Suppressor macrophage (primary cell): ENCODE results near the gene SASH1.
A peak's percentile ranks its signal among the peaks of the same experiment; 100 is the strongest.
"Not testable (repeated sequence)": the region's sequence is repeated elsewhere in the genome, so short reads cannot be mapped to it uniquely, and the experiment has no call there.

Source experiments
- DNase-seq, 4 experiments: peaks; one replicate each; pipeline ENCODE4 v3.0.0-alpha.2; 2020 to 2022

Gene SASH1

DNA sequence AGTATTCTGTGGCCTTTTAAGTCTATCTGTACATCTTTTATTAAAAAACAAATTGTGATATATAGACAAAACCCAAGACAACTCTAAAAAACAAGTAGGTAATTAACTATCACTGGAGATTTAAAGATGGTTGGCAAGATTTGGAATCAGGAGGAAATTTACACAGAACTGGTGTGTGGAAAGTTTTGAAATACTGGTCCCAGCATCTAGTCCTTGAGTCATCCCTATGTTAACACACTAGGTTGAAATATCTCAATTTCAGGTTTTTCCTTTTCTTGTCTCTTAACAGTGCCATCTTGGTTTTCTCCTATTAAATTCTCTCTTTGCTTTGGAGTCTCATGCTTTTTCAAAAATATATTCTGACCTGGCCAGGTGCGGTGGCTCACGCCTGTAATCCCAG, 27.5 kb downstream of the SASH1 start:
- DNase-seq = peak in 1 of 4 experiments; percentile 31

DNA sequence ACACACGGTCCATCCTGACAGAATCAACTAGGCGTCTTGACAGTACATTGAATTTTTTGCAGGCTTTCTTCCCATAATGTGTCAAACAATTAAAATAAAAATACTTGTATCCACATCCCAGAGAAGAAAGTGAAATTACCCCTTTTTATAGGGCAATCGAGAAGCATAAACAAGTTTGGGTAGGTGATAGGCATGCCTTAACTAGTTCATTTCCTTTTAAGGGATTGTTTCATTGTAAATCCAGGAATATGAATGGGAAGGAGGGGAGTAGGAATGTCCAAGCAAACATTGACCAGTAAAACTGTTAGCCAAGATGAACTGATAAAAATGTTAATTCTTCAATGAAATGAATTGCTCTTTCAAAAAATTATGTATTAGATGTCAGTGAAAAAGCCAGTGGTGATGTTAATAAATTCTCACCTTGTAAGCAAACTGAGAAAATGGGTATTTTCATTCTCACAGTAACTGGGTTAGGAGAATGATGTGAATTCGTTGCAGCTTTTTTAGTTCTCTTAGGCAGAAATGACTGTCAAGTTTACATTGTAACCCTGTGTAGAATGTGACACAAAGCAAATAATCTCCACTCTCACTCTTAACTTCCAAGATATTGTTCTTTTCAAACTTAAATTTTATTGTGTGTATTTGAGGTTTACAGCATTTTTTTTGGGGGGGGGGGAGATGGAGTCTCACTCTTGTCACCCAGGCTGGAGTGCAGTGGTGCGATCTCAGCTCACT, 31.6 kb downstream of the SASH1 start:
- DNase-seq = no peak

DNA sequence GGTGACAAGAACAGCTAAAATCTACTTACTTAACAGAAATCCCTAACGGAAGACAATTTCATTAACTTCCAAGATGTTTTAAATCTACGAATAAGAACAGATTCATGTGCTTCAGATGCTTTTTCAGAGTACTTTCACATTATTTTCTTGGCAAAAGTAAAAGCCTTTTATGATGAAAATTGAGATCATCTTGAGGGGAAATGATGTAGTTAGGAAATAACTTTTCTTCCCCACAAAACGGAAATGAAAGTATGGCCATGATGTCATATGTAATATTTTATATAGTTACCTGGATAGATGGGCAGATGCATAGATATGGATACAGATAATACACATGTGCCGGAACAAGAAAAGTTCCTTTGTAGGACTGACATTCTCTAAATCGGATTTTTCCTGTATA, 32.8 kb downstream of the SASH1 start:
- DNase-seq = no peak

DNA sequence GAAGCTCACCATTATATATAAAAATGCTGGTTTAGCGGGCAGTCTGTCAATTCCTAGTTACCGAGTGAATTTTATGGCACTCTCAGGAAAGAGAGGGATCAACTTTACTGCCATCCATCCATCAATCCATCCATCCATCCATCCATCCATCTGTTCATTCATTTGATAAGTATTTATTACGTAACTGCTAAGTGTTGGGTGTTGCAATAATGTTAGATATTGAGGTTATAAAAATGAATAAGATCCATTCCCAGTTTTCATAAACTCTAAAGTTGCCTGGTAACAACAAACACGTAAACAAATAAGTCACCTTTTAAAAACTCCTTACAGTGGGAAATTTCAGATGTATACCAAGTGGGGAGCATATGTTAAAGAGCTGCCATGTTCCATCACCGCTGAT, 36.8 kb downstream of the SASH1 start:
- DNase-seq = no peak

DNA sequence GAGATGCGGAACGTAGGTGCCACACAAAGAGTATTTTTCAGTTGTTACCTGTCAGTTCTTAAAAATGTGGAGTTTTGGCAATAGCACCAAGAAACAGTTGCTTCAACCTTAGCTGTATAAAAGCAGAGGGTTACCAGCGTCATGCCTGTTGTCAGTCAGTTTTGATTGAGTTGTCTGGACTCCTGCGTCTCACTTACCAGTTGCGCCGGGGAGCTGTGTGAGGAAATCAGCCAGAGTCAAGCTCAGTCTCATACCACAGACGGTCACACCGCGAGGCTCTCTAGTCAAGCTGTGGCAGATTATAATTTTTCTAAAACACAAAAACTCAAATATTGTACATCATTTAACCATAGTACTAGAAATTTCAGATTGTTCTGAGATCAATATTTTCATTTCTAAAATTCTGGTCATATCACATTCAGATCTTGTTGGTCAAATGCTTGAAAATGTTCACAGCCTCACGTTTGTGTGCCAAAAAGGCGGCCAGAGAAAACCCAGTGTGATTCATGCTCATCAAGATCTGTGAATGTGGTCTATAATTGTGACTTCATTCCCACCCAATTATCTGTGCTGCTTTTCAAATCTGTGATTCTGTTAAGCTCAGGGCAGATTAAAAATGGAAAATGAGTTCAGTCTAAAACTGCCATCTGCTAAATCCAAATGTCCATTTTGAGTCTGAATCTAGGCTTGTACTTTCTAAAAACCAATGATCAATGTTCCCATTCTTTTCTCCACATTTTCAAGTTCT, 37.5 kb downstream of the SASH1 start:
- no peak for DNase-seq

DNA sequence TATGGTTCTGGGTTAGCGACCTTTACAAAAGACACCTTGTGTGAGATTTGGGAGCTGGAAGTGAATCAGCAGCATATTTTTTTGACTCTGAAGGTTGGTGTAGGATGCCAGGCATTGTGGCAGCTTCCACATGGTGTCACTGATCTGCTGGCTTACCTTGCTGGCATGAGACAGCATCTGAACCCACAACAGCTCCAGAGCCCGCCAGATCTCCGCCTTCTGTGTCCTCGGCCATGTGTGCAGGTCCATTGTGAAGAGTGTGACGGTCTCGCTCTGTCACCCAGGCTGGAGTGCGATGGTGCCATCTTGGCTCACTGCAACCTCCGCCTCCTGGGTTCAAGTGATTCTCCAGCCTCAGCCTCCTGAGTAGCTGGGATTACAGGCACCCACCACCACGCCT, 39.4 kb downstream of the SASH1 start:
- not testable (repeated sequence) for DNase-seq

DNA sequence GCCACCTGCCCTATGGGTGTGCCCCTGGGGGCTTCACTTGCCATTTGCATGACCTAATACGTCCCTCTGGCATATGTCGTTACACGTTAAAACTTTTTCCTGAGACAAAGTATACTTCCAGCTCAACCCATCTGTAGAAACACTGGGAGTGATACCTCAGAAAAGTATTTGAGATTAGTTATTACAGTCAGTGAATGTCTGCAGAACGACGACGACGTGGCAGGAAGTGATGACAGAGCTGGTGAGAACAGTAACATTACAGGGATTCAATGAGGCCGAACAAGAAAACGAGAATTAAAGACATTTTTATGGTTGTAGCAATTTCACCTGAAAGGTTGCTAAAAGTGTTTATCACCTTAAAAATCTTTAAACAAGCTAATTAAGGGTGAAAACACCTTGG, 40.2 kb downstream of the SASH1 start:
- DNase-seq = no peak

DNA sequence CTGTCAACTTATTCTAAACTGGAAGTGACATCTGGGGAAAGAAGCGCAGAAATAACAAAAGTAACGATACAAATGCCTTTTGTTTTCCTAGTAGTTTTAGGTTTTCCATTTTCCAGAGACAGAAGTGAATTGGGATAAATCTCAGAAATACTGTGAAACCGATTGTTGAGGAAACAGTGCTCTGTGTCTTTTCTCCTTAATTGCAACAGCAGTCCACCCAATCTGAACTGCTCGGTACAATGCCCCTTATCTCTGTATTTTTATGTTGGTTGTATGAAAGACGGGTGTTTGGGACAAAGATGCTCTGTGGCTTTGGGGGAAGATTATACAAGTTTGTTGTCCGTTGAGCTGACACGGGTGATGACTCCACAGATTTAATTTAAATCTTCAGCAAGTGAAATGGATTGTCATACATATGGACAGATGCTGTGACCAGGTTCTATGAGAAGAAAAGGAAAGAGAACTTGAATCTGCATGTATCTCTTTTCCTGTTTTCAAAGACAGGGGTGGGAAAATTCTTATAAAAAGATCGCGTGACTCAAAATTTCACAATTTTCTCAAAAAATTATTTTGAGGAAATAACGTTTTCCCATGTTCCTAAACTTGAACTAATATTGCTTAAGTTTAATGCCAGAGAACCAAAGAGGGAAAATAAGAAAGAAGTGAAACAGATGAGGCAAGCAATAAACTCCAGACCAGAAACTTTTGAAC, 41.2 kb downstream of the SASH1 start:
- peak; percentile 32 to 94 (median 77) for DNase-seq

DNA sequence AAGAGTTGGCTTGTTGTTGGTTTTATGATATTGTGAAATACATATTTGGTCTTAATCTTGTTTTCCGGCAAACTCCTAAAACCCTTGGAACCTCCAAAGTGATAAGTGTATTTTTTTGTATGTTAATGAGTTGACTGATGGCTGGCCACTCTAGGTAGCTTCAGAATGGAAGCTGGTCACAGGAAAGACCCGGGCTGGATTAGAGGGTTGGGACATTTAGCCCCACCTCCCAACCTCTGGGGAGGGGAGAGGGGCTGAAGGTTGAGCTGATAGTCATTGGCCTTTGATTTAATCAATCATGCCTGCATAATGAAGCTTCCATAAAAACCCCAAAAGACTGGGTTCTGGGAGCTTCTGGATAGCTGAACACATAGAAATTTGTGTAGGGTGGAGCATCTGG, 42.7 kb downstream of the SASH1 start:
- DNase-seq = no peak

DNA sequence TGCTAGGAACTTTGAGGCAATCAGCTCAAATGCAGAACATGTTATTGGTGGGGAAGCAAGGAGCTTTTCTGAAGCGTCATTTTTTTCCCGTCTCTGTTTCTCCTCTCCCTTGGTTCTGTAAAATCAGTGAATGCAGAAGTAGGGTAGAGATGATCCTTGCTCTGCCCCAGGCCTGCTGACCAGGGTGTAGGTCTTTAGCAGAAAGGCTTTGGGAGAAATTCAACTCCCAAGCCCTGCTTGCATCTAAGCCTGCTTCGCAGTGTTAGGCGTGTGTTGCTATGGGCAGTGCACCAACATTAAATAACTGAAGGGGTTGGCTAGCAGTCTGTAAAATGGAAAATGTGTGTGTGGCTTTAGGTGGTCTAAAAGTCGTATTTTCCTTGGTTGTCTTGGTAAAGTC, 45.9 kb downstream of the SASH1 start:
- DNase-seq = peak; percentile 63 to 84 (median 78)

DNA sequence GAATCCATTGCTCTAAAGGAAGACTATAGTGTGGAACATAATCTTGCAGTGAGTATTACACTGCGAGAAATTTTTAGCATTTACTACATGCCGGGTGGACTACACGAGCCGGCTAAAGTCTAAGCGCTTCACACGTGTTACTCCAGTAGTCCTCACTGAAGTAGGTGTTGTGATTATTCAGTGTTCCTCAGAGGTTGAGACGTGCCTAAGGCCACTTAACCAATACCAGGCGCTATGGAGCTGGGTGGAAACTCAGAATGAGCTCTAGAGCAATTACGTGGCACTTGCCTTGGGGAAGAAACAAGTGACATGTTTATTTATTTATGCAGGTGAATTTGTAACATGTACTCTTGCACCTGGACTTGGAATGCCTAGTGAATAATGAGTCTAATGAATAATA, 46.4 kb downstream of the SASH1 start:
- DNase-seq = no peak

DNA sequence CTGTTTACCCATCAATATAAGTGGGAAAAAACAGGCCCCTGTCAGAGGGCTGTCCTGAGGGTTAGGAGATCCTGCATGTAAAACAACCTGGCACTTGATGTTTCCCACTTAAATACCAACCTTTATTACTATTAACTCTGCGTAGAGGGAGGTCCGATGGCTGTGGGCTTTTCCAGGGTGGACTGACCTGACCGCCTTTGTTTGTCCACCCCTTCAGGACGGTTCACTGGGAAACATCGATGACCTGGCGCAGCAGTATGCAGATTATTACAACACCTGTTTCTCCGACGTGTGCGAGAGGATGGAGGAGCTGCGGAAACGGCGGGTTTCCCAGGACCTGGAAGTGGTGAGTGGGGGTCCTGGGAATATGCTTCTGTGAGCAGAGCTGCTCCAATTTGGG, 47.3 kb downstream of the SASH1 start:
- DNase-seq = no peak

DNA sequence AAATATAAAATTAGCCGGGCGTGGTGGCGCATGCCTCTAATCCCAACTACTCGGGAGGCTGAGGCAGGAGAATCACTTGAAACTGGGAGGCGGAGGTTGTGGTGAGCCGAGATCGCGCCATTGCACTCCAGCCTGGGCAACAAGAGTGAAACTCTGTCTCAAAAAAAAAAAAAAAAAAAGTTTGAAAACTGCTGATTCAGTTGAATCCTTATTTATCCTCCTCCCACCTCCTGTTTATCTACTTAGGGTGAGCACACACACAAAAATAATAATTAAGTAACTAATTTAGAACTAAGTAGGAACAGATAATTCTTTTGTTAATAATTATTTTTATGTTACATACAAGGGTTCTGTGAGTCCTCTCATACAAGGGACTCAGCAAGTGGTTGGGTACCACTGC, 49.5 kb downstream of the SASH1 start:
- not testable (repeated sequence) for DNase-seq

DNA sequence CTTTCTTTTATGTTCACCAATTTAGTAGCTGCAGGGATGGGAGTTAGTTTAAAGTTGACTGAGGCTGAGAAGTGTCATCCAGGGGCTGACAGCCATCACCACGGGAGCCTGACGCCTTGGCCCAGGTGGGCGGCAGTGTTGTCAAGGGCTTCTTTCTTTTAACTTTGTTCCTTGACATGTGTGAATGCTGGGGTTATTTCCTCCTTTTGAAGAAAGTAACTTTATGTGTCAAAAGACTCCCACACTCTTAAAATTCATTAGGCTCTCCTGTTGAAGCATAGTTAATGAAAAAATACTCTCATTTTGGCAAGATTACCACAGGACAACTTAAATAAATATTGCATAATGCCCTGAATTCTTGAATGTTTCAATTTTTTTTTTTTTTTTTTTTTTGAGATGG, 50.0 kb downstream of the SASH1 start:
- DNase-seq = peak; percentile 43 to 64 (median 58)

DNA sequence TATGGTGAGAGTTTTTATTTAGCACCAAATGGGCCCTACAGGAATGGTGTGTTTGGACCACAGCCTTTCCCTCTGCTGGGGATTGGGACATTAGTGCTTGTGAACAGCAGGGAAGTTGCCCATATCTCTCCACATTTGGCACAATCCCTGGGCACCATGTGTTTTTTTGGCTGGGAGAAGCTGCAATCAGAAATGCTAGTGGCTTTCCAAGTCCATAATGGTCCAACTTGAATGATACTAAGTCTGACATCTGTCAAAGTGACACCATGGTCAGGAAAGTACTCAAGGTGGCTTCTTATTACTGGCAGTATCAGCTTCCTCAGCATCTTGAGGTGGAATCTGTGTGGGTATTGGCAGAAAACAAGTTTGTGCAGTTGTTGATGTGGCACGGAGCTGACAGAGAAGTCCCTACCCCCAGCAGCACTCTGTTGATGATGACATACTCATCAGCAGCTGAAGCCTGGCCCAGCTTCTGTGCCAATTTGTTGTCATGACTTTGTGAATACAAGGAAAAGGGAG, 53.0 kb downstream of the SASH1 start:
- DNase-seq = no peak

DNA sequence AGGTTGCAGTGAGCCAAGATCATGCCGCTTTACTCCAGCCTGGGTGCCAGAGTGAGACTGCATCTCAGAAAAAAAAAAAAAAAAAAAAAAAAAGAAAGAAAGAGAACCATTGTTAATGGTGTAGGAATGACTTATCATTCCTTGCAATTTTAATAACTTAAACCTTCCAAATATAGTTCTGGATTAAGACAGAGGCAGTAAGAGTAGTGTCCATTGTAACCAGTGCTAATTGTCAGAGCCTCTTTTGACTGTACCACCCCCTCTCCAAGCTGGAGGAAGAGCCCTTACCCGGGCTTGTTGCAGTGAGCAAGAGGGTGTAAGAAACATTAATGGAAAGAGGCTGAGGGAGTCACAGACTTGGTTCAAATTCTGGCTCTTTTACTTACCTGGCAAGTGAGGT, 53.8 kb downstream of the SASH1 start:
- DNase-seq = no peak

DNA sequence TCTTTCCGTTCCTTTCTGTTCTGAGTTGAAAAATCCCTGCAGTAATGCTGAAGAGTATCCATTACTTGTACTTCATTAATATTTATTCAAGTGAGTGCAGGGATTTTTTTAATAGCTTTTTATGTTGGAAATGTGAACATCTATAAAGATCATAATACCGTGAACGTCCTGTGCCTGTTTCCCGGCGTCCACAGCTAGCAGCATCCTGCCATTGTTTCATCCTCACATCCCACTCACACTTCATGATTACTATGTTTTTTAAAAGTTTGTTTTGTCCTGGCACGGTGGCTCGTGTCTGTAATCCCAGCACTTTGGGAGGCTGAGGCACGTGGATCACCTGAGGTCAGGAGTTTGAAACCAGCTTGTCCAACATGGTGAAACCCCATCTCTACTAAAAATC, 54.3 kb downstream of the SASH1 start:
- no peak for DNase-seq

DNA sequence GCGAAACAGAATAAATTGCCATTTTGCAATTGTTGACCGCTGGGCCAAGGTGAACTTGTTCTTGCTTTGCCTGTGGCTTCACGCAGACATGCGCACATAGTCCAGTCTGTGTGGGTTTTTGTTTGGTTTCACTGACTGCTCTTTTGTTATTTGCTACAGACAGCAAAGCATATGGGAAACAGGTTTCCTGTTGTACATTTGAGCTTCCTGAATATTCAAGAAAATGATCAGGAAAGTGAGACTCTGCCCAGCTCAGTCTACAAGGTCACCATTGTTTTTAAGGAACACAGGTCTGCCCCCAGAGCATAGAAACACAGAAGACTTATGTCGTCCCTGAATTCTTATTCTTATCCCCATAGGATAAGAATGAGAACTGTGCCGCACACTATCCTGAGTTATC, 55.6 kb downstream of the SASH1 start:
- no peak for DNase-seq

DNA sequence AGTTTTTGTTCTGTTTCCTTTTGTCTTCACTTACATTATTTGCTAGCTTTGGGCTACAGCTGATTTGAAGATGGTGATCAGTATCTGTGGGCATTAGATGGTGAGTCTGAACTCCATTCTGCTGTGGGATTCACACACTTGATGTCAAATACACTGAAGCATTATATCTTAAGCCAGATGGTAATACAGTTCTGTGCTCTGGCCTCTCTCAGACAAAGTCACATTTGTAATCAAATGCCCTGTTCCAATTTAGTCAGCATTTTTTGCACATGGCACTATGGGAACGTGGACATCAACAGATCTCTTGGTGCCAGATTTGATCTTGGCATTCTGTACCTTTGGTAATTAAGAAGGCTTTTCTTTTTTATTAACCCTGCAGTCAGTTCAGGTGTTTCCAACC, 56.0 kb downstream of the SASH1 start:
- no peak for DNase-seq

DNA sequence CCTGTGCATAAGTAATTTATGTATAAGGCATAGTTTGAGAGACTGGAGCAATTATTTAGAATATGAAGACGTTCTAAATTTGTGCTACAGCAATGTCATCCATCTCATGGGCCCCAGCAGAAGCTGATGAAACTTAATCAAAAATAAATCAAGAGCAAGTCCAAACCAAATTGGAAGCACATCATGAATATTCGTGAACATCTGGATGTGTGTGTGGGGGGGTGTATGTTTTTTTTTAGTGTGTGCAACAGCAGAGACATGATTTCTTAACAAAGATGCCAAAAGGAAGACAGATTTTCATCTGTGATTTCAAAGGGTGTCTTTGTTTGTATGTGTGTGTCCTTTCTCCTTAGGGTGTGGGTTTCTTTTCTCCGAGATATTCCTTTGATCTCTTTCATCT, 58.9 kb downstream of the SASH1 start:
- DNase-seq = no peak

DNA sequence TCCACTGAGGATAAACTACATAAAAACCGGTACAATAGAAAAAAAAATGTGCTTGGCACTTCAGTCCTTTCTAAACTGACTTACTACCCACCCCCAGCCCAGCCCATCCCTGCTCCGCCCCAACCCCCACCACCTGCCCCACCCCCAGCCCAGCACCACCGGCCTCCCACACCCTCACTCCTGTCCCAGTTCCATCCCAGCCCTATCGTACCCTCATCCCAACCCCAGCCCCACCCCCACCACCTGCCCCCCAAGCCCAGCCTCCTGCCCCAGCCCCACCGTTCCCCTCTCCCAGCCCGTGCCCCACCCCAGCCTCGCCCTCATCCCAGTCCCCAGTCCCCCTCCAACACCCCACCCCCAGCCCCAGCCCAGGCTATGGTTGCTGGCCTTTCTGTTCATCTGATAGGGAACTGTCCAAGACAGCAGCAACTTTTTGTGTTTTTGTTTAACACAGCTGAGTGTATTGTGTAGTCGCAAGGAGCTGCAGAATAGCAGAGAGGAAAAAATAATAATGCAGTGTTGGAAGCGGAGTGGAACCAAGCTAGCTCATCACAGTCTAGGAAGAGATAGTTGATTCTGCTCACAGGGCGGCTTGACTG, 61.9 kb downstream of the SASH1 start:
- no peak for DNase-seq

DNA sequence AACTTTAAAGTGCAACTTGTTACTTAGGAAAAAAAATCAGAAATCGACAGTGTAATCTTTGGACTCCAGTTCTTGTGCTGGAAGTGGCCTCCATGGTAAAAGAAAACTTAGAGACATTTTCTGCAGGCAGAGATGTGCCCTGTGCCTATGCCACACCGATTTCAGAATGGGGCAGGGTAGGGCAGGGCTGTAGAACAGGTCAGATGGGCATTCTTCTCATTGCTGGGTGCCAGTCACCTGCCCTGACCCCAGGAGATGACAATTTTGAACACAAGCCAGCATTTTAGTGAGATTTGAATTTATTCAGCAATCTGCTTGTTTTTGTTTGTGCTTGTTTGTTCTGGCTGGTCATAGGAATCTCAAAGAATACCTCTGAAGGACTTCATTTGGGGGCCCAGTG, 63.3 kb downstream of the SASH1 start:
- DNase-seq = no peak
